Measurements from ENCODE around the gene SLC8A1. TPM values are rescaled to one million over a fixed set of nuclear protein-coding genes. Genes with fewer than 3 reads are reported as not detected.

SLC8A1 gene
- total and polyA plus RNA-seq, 2 donors (not counting 1 experiment from before 2014, with no cell fraction given) = 0.07 to 0.20 TPM

GRCh38 chr2:40178971-40179370, 272.9 kb downstream of the SLC8A1 start:
- no peak overlapping the region for H2AFZ ChIP-seq (ENCODE audit: insufficient read depth, low read depth, low read length, poor library complexity, severe bottlenecking)
- CTCF ChIA-PET = no interaction called here
- no peaks in the 10 kb centered on the region for H3K9me3 ChIP-seq (ENCODE audit: control extremely low read depth in 1 of 3, control insufficient read depth in 2 of 3, insufficient read depth in 1 of 3, low read length in 2 of 3)
- H3K4me3 ChIP-seq (ENCODE audit: control extremely low read depth in 1 of 5, extremely low read depth in 1 of 5, insufficient read depth in 1 of 5, low read depth in 2 of 5, low read length in 4 of 5) = no peak overlapping the region
- DNase-seq (no peak), ATAC-seq (ENCODE audit: low read depth) (no peak)
- H3K4me1 ChIP-seq (ENCODE audit: control insufficient read depth in 2 of 2, insufficient read depth in 2 of 2, low read length in 2 of 2) = no peaks in the 10 kb centered on the region
- no peak overlapping the region for H3K9ac ChIP-seq (ENCODE audit: low read length)
- no peaks in the 10 kb centered on the region for H3K9me3 Mint-ChIP-seq (ENCODE audit: insufficient read depth)
- H3K4me3 Mint-ChIP-seq = no peak overlapping the region
- no peaks in the 10 kb centered on the region for H3K27me3 Mint-ChIP-seq
- H3K4me2 ChIP-seq (replicated peaks; ENCODE audit: low read depth, low read length, poor library complexity, severe bottlenecking) = no peak overlapping the region
- POLR2A ChIA-PET = no interaction called here
- no peaks in the 10 kb centered on the region for H3K36me3 ChIP-seq (replicated peaks in 1 of 2; ENCODE audit: control extremely low read depth in 1 of 2, control insufficient read depth in 1 of 2, extremely low read depth in 1 of 2, insufficient read depth in 2 of 2, low read length in 1 of 2)
- H3K27me3 ChIP-seq (replicated peaks in 1 of 4; ENCODE audit: control extremely low read depth in 1 of 4, control insufficient read depth in 3 of 4, insufficient read depth in 4 of 4, low read length in 3 of 4) = no peaks in the 10 kb centered on the region
- H3K79me2 ChIP-seq (ENCODE audit: control insufficient read depth, insufficient read depth, low read length) = no peaks in the 10 kb centered on the region
- no peak for TF ChIP-seq EZH2 (IDR thresholded peaks at IDR 0.05; ENCODE audit: borderline replicate concordance, insufficient read depth, low read depth, low read length, poor library complexity, severe bottlenecking)
- TF ChIP-seq, protein P1, sequence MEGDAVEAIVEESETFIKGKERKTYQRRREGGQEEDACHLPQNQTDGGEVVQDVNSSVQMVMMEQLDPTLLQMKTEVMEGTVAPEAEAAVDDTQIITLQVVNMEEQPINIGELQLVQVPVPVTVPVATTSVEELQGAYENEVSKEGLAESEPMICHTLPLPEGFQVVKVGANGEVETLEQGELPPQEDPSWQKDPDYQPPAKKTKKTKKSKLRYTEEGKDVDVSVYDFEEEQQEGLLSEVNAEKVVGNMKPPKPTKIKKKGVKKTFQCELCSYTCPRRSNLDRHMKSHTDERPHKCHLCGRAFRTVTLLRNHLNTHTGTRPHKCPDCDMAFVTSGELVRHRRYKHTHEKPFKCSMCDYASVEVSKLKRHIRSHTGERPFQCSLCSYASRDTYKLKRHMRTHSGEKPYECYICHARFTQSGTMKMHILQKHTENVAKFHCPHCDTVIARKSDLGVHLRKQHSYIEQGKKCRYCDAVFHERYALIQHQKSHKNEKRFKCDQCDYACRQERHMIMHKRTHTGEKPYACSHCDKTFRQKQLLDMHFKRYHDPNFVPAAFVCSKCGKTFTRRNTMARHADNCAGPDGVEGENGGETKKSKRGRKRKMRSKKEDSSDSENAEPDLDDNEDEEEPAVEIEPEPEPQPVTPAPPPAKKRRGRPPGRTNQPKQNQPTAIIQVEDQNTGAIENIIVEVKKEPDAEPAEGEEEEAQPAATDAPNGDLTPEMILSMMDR (IDR thresholded peaks at IDR 0.05) = no peak
- no peak overlapping the region for H3K27ac ChIP-seq (ENCODE audit: low read length in 2 of 2)
- no CpG with 5 or more reads among the region's 3 CpGs for WGBS (ENCODE audit: insufficient coverage)
- peaks cover 7% of the 10 kb centered on the region for H3K4me1 Mint-ChIP-seq
- no peaks in the 10 kb centered on the region for H4K20me1 ChIP-seq (ENCODE audit: control insufficient read depth, insufficient read depth, low read length, poor library complexity, severe bottlenecking)
- intact Hi-C loops (cut with micrococcal nuclease) = no loop called here
- no peak overlapping the region for H3K27ac Mint-ChIP-seq

GRCh38 chr2:40178171-40178778, 273.6 kb downstream of the SLC8A1 start:
- no peak overlapping the region for H3K9ac ChIP-seq (ENCODE audit: low read length)
- WGBS (ENCODE audit: insufficient coverage) = 78% methylated on average over 4 of the region's 6 CpGs
- intact Hi-C loops (cut with micrococcal nuclease) = no loop called here
- H3K79me2 ChIP-seq (ENCODE audit: control insufficient read depth, insufficient read depth, low read length) = no peaks in the 10 kb centered on the region
- no peaks in the 10 kb centered on the region for H3K4me1 ChIP-seq (ENCODE audit: control insufficient read depth in 2 of 2, insufficient read depth in 2 of 2, low read length in 2 of 2)
- ChIA-PET POLR2A (no interaction called here), CTCF (no interaction called here)
- TF ChIP-seq, protein P1 (IDR thresholded peaks at IDR 0.05) = no peak
- no peak for TF ChIP-seq EZH2 (IDR thresholded peaks at IDR 0.05; ENCODE audit: borderline replicate concordance, insufficient read depth, low read depth, low read length, poor library complexity, severe bottlenecking)
- DNase-seq (no peak), ATAC-seq (ENCODE audit: low read depth) (no peak)
- H3K4me3 ChIP-seq (ENCODE audit: control extremely low read depth in 1 of 5, extremely low read depth in 1 of 5, insufficient read depth in 1 of 5, low read depth in 2 of 5, low read length in 4 of 5) = no peak overlapping the region
- no peaks in the 10 kb centered on the region for H3K9me3 ChIP-seq (ENCODE audit: control extremely low read depth in 1 of 3, control insufficient read depth in 2 of 3, insufficient read depth in 1 of 3, low read length in 2 of 3)
- Mint-ChIP-seq H3K27me3 (no peaks in the 10 kb centered on the region), H3K9me3 (ENCODE audit: insufficient read depth) (no peaks in the 10 kb centered on the region), H3K4me1 (peaks cover 7% of the 10 kb centered on the region), H3K4me3 (no peak overlapping the region), H3K27ac (no peak overlapping the region)
- H3K27me3 ChIP-seq (replicated peaks in 1 of 4; ENCODE audit: control extremely low read depth in 1 of 4, control insufficient read depth in 3 of 4, insufficient read depth in 4 of 4, low read length in 3 of 4) = no peaks in the 10 kb centered on the region
- no peak overlapping the region for H3K27ac ChIP-seq (ENCODE audit: low read length in 2 of 2)
- no peaks in the 10 kb centered on the region for H3K36me3 ChIP-seq (replicated peaks in 1 of 2; ENCODE audit: control extremely low read depth in 1 of 2, control insufficient read depth in 1 of 2, extremely low read depth in 1 of 2, insufficient read depth in 2 of 2, low read length in 1 of 2)
- H2AFZ ChIP-seq (ENCODE audit: insufficient read depth, low read depth, low read length, poor library complexity, severe bottlenecking) = no peak overlapping the region
- no peaks in the 10 kb centered on the region for H4K20me1 ChIP-seq (ENCODE audit: control insufficient read depth, insufficient read depth, low read length, poor library complexity, severe bottlenecking)
- H3K4me2 ChIP-seq (replicated peaks; ENCODE audit: low read depth, low read length, poor library complexity, severe bottlenecking) = no peak overlapping the region

Data from B cell (primary cell).